Stimulated activated CD8-positive, alpha-beta memory T cell treated with anti-CD3 and anti-CD28 coated beads, Interleukin-15, amount 100 ng/mL, for 1 hour (primary cell): ENCODE results near the gene PIK3R3.

ENCODE experiments used
- DNase-seq: peaks from one replicate; pipeline ENCODE4 v3.0.0-alpha.2; 2020; ENCODE audit warnings: low read depth

PIK3R3 gene

GRCh38 chr1:46157916-46158311, 25.5 kb upstream of the PIK3R3 start:
- no peak for DNase-seq

GRCh38 chr1:46153732-46154131, 21.3 kb upstream of the PIK3R3 start:
- DNase-seq: no peak

- no peak for DNase-seq
Observed at GRCh38 chr1:46153228-46153627, 20.8 kb upstream of the PIK3R3 start.

- DNase-seq: no peak
Observed at GRCh38 chr1:46152016-46152415, 19.6 kb upstream of the PIK3R3 start.

- DNase-seq: no peak
Observed at GRCh38 chr1:46150085-46150484, 17.7 kb upstream of the PIK3R3 start.

GRCh38 chr1:46148318-46148717, 15.9 kb upstream of the PIK3R3 start:
- no peak for DNase-seq

GRCh38 chr1:46137916-46138315, 5.5 kb upstream of the PIK3R3 start:
- no peak for DNase-seq

GRCh38 chr1:46136711-46137110, 4.3 kb upstream of the PIK3R3 start:
- no peak for DNase-seq

- no peak for DNase-seq
Observed at GRCh38 chr1:46134660-46135331, 2.4 kb upstream of the PIK3R3 start.

- no peak for DNase-seq
Observed at GRCh38 chr1:46133781-46134350, 1.4 kb upstream of the PIK3R3 start.

- no peak for DNase-seq
Observed at GRCh38 chr1:46133181-46133658, 791 bp upstream of the PIK3R3 start.

GRCh38 chr1:46131712-46132528, 509 bp downstream of the PIK3R3 start:
- DNase-seq: no peak

GRCh38 chr1:46131093-46131492, 1.3 kb downstream of the PIK3R3 start:
- DNase-seq: no peak

GRCh38 chr1:46130606-46131005, 1.8 kb downstream of the PIK3R3 start:
- DNase-seq: no peak

GRCh38 chr1:46130121-46130520, 2.3 kb downstream of the PIK3R3 start:
- no peak for DNase-seq

- DNase-seq: no peak
Observed at GRCh38 chr1:46128344-46128743, 4.1 kb downstream of the PIK3R3 start.

GRCh38 chr1:46118856-46119255, 13.6 kb downstream of the PIK3R3 start:
- DNase-seq: no peak

GRCh38 chr1:46117810-46118494, 14.5 kb downstream of the PIK3R3 start:
- DNase-seq: no peak

GRCh38 chr1:46114925-46115603, 17.4 kb downstream of the PIK3R3 start:
- DNase-seq: no peak

GRCh38 chr1:46113948-46114347, 18.5 kb downstream of the PIK3R3 start:
- no peak for DNase-seq

GRCh38 chr1:46112108-46112507, 20.3 kb downstream of the PIK3R3 start:
- no peak for DNase-seq

GRCh38 chr1:46110521-46110920, 21.9 kb downstream of the PIK3R3 start:
- no peak for DNase-seq
